Sigmoid colon (tissue), 4 donors: ENCODE results near the gene PXMP2.

Source experiments
- CTCF ChIP-seq, 4 experiments: fragments of 450-650 bp in 3 of 4; fragments of 200-600 bp in 1 of 4; IDR thresholded peaks; one replicate each; pipeline ENCODE4 v1.5.1; 2016 to 2019; ENCODE audit warnings: antibody characterized with exemption in 4 of 4, mild to moderate bottlenecking in 3 of 4, moderate library complexity in 2 of 4
- POLR2A ChIP-seq, 2 donors: fragments of 450-650 bp; IDR thresholded peaks; one replicate each; pipeline ENCODE4 v1.6.1; 2016; ENCODE audit warnings: antibody characterized with exemption in 2 of 2, mild to moderate bottlenecking in 2 of 2, moderate library complexity in 2 of 2
- POLR2AphosphoS5 ChIP-seq, 4 donors: sonication (generic); formaldehyde crosslinking; IDR thresholded peaks; one replicate each; pipeline ENCODE4 v1.6.1; 2017; ENCODE audit warnings: antibody characterized with exemption in 4 of 4

DNA sequence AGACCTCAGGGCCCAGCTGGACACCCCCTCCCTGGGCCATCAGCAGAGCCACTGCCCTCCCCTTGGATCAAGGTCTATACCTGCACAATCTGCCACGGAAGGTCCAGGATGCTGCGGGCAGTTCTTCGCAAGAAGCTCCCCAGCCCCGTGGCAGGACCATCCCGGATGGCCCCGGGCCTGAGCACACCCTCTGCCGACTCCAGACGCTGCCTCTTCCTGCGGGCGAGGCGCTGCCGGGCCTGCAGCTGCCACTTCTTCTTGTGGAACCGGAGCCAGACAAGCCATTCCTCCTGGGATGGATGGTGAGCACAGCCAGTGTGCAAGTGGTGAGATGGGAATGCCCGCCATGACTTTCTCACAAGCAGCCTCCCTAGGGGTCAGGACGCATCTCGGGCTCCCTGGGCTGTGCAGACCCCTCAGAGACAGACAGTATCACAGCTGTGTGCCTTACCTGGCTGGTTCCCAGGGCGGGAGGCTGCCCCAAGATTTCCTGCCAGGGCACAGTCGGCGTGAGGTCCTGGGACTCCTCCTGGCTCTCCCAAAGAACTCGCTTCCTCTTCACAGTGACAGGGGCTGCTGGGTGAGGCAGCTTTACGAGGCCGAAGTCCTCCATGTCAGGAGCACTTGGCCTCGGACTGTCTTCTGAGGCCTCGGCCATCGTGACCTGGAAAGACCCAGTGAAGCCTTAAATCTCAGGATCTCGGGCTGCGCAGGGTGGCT lies 38.0 kb upstream of the PXMP2 start:
- TF ChIP-seq CTCF (IDR thresholded peaks at IDR 0.05) = no peak
- TF ChIP-seq POLR2A (IDR thresholded peaks at IDR 0.05) = no peak
- no peak for TF ChIP-seq POLR2AphosphoS5 (IDR thresholded peaks at IDR 0.05)
